Measurements from ENCODE around the gene EFHD1. TPM values are rescaled to one million over a fixed set of nuclear protein-coding genes. Genes with fewer than 3 reads are reported as not detected.
"Not testable (repeated sequence)": the region's sequence is repeated elsewhere in the genome, so short reads cannot be mapped to it uniquely, and the experiment has no call there.

The EFHD1 gene
- total RNA-seq, 2 donors from 2014 or later, result 0.71 to 1.1 TPM

DNA sequence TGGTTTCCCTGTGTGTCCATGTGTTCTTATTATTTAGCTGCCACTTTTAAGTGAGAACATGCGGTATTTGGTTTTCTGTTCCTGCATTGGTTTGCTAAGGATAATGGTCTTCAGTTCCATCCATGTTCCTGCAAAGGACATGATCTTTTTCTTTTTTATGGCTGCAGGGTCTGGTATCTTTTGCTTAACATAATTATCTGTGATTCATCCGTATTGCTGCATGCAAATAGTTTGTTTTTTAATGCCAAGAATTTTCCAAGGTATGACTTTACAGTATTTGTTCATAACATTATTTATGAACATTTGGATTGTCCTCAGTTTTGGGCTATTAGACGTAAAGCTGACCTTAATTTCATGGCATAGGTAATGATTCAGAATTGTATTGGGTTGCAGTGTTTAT, 81.6 kb downstream of the EFHD1 start:
- no peaks in the 10 kb centered on the region for H3K9me3 Mint-ChIP-seq
- ATAC-seq (replicated peaks), result no peak
- no peak overlapping the region for H3K27ac Mint-ChIP-seq
- peaks cover 19% of the 10 kb centered on the region for H3K4me1 Mint-ChIP-seq
- H3K36me3 Mint-ChIP-seq (ENCODE audit: low read depth), result peaks cover 91% of the 10 kb centered on the region
- H3K27me3 Mint-ChIP-seq, result no peaks in the 10 kb centered on the region
- no peak overlapping the region for H3K4me3 Mint-ChIP-seq

DNA sequence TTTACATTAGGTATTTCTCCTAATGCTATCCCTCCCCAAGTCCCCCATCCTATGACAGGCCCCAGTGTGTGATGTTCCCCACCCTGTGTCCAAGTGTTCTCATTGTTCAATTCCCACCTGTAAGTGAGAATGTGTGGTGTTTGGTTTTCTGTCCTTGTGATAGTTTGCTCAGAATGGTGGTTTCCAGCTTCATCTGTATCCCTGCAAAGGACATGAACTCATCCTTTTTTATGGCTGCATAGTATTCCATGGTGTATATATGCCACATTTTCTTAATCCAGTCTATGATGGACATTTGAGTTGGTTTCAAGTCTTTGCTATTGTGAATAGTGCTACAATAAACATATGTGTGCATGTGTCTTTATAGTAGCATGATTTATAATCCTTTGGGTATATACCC, 86.7 kb downstream of the EFHD1 start:
- H3K9me3 Mint-ChIP-seq; H3K27me3 Mint-ChIP-seq; H3K4me3 Mint-ChIP-seq; H3K27ac Mint-ChIP-seq; ATAC-seq (replicated peaks): not testable (repeated sequence)
- Mint-ChIP-seq H3K36me3 (ENCODE audit: low read depth) (peaks cover 92% of the 10 kb centered on the region), H3K4me1 (peaks cover 27% of the 10 kb centered on the region)

DNA sequence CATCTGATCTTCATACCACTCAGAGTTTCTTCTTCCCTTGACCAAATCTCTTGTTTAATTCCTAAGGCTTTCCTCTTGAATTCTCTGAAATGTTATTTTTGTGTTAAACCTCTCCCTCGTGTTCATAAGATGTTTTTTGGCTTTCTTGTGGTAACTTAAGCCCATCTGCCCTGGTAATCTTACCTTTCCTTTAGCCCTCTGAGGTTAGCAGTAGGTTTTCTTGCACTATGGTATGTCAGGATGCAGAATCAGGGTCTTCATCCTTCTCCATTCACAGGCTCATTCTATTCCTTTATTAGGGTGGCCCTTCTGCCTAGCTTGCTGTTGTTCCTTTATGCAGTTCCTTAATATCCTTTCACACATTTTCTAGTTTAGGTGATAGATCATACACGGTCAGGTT, 87.9 kb downstream of the EFHD1 start:
- peaks cover 25% of the 10 kb centered on the region for H3K4me1 Mint-ChIP-seq
- H3K9me3 Mint-ChIP-seq, result no peaks in the 10 kb centered on the region
- H3K4me3 Mint-ChIP-seq, result no peak overlapping the region
- no peak for ATAC-seq (replicated peaks)
- H3K27me3 Mint-ChIP-seq, result no peaks in the 10 kb centered on the region
- H3K27ac Mint-ChIP-seq, result peak overlapping the region; percentile 67
- H3K36me3 Mint-ChIP-seq (ENCODE audit: low read depth), result peaks cover 91% of the 10 kb centered on the region

DNA sequence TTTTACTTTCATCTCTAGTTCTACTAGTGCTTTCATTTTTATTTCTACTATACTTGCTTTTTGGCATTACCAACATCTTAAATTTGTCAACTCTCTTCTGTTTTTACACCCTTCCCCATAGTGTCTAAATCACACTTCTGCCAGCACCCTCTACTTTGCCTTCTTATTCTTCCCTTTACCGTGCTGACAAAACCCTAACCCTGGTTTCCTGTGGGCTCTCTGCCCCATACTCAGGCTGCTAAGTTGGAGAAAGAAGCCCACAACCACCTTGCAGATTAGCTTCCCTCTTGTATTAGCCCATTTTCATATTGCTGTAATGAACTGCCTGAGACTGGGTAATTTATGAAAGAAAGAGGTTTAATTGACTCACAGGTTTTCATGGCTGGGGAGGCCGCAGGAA, 88.5 kb downstream of the EFHD1 start:
- peak overlapping the region; percentile 67 for H3K27ac Mint-ChIP-seq
- no peak overlapping the region for H3K4me3 Mint-ChIP-seq
- peaks cover 91% of the 10 kb centered on the region for H3K36me3 Mint-ChIP-seq (ENCODE audit: low read depth)
- no peak for ATAC-seq (replicated peaks)
- peaks cover 25% of the 10 kb centered on the region for H3K4me1 Mint-ChIP-seq
- no peaks in the 10 kb centered on the region for H3K27me3 Mint-ChIP-seq
- H3K9me3 Mint-ChIP-seq, result no peaks in the 10 kb centered on the region

DNA sequence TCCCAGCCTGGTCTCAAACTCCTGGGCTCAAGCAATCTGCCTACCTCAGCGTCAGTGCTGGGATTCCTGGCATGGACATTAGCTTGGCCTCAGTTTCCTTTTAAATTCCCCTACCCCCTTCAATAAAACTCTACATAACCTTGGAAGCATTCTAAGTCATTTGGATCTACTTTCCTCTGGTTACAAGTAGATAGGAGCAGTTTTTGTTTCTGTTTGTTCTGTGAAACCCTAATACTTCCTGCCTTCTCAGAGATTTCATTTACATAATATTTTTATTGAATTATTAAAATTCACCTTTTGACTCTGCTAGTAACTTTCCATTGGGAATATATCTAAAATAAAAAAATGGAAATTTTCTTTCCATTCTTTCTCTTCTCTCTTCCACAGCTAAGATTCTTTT, 89.6 kb downstream of the EFHD1 start:
- Mint-ChIP-seq H3K9me3 (no peaks in the 10 kb centered on the region), H3K27ac (no peak overlapping the region), H3K4me3 (no peak overlapping the region), H3K36me3 (ENCODE audit: low read depth) (peaks cover 92% of the 10 kb centered on the region), H3K4me1 (peaks cover 20% of the 10 kb centered on the region), H3K27me3 (no peaks in the 10 kb centered on the region)
- no peak for ATAC-seq (replicated peaks)

DNA sequence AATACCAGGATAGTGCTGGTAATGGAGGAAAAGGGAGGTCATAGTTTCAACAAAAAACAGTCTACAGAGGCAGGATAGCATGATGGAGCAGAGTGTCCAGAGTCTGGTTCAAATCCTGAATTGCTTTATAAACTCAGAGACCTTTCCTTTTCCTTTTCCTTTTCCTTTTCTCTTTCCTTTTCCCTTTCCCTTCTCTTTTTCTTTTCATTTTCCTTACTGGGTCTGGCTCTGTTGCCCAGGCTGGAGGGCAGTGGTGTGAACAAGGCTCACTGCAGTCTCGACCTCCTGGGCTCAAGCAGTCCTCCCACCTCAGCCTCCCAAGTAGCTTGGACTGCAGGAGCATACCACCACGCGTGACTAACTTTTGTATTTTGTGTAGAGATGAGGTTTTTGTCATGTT, 95.4 kb downstream of the EFHD1 start:
- ATAC-seq (replicated peaks), result no peak
- H3K4me1 Mint-ChIP-seq, result no peaks in the 10 kb centered on the region
- H3K27ac Mint-ChIP-seq, result peak overlapping the region; percentile 67
- H3K4me3 Mint-ChIP-seq, result no peak overlapping the region
- peaks cover 92% of the 10 kb centered on the region for H3K36me3 Mint-ChIP-seq (ENCODE audit: low read depth)
- no peaks in the 10 kb centered on the region for H3K27me3 Mint-ChIP-seq
- no peaks in the 10 kb centered on the region for H3K9me3 Mint-ChIP-seq

DNA sequence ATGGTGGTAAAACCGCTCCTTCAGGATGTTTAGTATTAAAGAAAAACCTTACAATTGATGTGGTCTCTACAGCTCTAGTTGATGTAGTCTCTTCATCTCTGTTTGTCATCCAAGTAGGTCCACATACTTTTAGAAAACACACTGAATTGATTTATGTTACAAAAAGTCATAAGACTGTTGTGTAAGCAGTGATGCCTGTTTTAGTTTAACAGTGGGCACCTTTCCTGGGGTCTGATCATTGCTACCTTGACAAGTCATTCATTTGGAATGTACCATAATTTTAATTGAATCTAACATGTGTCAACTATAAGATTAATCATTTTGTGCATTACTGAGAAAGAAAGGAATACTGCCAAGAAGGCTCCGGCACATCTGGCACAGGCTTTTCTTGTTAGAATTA, 98.1 kb downstream of the EFHD1 start:
- Mint-ChIP-seq H3K27me3 (no peaks in the 10 kb centered on the region), H3K9me3 (no peaks in the 10 kb centered on the region), H3K27ac (no peak overlapping the region), H3K4me1 (no peaks in the 10 kb centered on the region), H3K36me3 (ENCODE audit: low read depth) (peaks cover 88% of the 10 kb centered on the region), H3K4me3 (no peak overlapping the region)
- no peak for ATAC-seq (replicated peaks)

Other genes starting within 250 kb of the EFHD1 start
- not detected for gene ALPG, start 226.8 kb upstream of the EFHD1 start, total RNA-seq
- not detected for gene ALPI, start 177.5 kb upstream of the EFHD1 start, total RNA-seq
- gene ECEL1, start 145.8 kb upstream of the EFHD1 start, total RNA-seq, result not detected
- not detected for gene PRSS56, start 113.2 kb upstream of the EFHD1 start, total RNA-seq
- gene CHRND, start 107.4 kb upstream of the EFHD1 start, total RNA-seq, result not detected
- not detected for gene CHRNG, start 93.9 kb upstream of the EFHD1 start, total RNA-seq
- 1 to 10 TPM; 6.0 to 7.7 TPM for gene TIGD1, start 83.0 kb upstream of the EFHD1 start, total RNA-seq
- 10 to 100 TPM; 44.3 to 65.7 TPM for gene EIF4E2, start 82.9 kb upstream of the EFHD1 start, total RNA-seq
- gene GIGYF2, start 63.7 kb downstream of the EFHD1 start, total RNA-seq, result 10 to 100 TPM; 59.7 to 71.9 TPM
- gene KCNJ13, start 143.0 kb downstream of the EFHD1 start, total RNA-seq, result not detected
- 1 to 10 TPM; 2.0 to 3.1 TPM for gene SNORC, start 236.7 kb downstream of the EFHD1 start, total RNA-seq

Measured in activated T-helper 17 cell treated with anti-CD3 and anti-CD28 coated beads, Interleukin-2, amount 50 U/mL, for 72 hours (primary cell).